ENCODE data around the gene MTERF4.

DNA sequence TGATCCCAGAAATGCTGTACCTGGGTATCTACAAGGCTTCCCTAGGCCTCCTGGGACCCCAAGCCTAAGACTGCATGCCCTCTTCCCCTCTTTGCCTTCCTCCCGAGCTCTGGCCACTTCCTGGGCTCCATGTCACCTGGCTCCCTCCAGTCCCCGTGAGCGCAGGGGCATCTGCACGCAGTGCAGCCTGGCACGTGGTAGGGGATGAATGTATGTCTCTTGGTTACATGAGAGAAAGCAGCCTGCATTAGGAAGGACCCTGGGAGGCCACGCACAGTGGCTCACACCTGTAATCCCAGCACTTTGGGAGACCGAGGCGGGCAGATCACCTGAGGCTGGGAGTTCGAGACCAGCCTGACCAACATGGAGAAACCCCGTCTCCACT, 31.3 kb upstream of the MTERF4 start:
- TF ChIP-seq, protein P1, sequence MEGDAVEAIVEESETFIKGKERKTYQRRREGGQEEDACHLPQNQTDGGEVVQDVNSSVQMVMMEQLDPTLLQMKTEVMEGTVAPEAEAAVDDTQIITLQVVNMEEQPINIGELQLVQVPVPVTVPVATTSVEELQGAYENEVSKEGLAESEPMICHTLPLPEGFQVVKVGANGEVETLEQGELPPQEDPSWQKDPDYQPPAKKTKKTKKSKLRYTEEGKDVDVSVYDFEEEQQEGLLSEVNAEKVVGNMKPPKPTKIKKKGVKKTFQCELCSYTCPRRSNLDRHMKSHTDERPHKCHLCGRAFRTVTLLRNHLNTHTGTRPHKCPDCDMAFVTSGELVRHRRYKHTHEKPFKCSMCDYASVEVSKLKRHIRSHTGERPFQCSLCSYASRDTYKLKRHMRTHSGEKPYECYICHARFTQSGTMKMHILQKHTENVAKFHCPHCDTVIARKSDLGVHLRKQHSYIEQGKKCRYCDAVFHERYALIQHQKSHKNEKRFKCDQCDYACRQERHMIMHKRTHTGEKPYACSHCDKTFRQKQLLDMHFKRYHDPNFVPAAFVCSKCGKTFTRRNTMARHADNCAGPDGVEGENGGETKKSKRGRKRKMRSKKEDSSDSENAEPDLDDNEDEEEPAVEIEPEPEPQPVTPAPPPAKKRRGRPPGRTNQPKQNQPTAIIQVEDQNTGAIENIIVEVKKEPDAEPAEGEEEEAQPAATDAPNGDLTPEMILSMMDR (IDR thresholded peaks at IDR 0.05), result no peak
- TF ChIP-seq EP300 (IDR thresholded peaks at IDR 0.05), result no peak
